ENCODE data around the gene HOXA13. TPM values are rescaled to one million over a fixed set of nuclear protein-coding genes. Genes with fewer than 3 reads are reported as not detected.

The HOXA13 gene
- total RNA-seq, 1 donor = 8.0 TPM

DNA sequence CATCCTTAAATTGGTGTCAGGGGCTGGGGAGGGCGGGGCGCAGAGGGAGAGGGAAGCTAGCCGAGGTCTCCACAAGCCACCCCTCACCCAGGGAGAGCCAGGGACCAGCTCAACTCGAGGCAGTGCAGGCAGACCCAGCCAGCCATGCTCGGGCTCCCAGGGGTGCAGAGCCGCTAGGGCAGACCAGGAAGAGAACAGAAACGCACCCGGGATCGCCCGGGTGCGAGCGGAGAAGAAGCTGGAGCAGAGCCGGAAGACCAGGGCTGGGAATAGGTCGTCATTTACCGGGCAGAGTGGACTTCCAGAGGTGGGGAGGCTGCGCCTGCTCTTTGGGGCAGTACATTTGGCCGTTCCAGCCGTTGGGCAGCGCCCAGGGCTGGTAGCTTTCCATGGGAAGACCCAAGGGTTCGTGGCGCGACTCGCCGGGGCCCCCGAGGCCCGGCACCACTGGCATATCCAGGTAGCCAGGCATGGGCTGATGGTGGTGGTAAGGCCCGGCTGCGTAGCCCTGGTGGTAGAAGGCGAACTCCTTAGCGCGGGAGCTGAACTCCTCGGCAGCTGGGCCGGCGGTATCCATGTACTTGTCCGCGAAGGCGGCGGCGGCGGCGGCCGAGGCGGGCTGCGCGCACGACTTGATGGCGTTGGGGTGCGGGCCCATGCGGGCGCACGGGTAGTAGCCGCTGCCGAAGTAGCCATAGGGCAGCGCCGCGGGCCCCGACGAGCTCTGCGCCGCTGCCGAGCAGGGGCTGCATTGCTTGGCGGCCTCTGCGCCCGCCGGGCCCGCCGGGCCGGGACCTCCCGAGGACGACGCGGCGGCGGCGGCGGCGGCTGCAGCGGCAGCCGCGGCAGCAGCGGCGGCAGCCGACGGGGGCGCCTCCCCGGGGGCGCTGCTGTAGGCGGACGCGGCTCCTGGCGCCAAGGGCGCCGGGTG lies 755 bp downstream of the HOXA13 start:
- TF ChIP-seq, protein P1, sequence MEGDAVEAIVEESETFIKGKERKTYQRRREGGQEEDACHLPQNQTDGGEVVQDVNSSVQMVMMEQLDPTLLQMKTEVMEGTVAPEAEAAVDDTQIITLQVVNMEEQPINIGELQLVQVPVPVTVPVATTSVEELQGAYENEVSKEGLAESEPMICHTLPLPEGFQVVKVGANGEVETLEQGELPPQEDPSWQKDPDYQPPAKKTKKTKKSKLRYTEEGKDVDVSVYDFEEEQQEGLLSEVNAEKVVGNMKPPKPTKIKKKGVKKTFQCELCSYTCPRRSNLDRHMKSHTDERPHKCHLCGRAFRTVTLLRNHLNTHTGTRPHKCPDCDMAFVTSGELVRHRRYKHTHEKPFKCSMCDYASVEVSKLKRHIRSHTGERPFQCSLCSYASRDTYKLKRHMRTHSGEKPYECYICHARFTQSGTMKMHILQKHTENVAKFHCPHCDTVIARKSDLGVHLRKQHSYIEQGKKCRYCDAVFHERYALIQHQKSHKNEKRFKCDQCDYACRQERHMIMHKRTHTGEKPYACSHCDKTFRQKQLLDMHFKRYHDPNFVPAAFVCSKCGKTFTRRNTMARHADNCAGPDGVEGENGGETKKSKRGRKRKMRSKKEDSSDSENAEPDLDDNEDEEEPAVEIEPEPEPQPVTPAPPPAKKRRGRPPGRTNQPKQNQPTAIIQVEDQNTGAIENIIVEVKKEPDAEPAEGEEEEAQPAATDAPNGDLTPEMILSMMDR (IDR thresholded peaks at IDR 0.05; ENCODE audit: extremely low read depth, low read depth, low read length) = no peak
- peak; percentile 91 for DNase-seq (ENCODE audit: insufficient read length, low spot score, missing footprints)
- peak overlapping the region; percentile 80 for H3K4me3 ChIP-seq (ENCODE audit: insufficient read depth, low read length)

DNA sequence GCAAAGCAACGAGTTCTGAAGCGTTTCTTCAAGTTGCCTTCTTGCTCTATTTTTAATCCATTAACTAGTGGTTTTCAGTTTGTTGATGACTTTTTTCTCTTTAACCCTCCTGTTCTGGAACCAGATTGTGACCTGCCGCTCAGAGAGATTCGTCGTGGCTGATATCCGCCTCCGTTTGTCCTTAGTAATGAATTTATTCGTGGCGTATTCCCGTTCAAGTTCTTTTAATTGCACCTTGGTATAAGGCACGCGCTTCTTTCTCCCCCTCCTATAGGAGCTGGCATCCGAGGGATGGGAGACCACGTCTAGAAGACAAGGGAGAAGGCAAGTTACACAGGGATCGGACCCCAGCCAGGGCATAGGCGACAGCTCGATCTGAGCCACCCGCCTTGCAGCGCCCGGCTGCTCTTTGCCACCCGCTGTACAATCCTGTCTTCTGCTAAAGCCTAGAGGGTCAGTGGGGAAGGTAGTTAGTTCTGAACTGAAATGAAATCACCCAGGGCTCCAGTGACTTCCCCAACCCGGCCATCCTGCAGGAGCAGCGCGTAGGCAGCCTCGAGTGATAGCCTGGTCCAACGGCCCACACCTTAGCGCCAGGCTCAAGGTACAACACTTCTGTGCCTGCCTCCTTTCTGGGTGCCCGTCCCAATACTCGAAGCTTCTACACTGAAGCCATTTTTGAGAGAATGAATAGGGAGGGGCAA lies 1.6 kb downstream of the HOXA13 start:
- peak overlapping the region; percentile 80 for H3K4me3 ChIP-seq (ENCODE audit: insufficient read depth, low read length)
- peaks cover 14% of the 10 kb centered on the region for H3K27me3 ChIP-seq (ENCODE audit: insufficient read depth, low read length)
- no peak for DNase-seq (ENCODE audit: insufficient read length, low spot score, missing footprints)
- H3K9me3 ChIP-seq (ENCODE audit: low read depth, low read length) = no peaks in the 10 kb centered on the region
- H3K79me2 ChIP-seq (ENCODE audit: insufficient read depth, low read length) = peaks cover 71% of the 10 kb centered on the region
- H2AFZ ChIP-seq (ENCODE audit: low read length) = peak overlapping the region; percentile 49
- no peaks in the 10 kb centered on the region for H3K36me3 ChIP-seq (ENCODE audit: insufficient read depth, low read length)
- TF ChIP-seq, protein P1 (IDR thresholded peaks at IDR 0.05; ENCODE audit: extremely low read depth, low read depth, low read length) = no peak
- peak overlapping the region; percentile 27 for H3K27ac ChIP-seq (ENCODE audit: low read depth, low read length)
- peaks cover 34% of the 10 kb centered on the region for H3K4me1 ChIP-seq (ENCODE audit: insufficient read depth, low read length)
- H4K20me1 ChIP-seq (ENCODE audit: insufficient read depth, low read length) = peaks cover 13% of the 10 kb centered on the region
- H3K4me2 ChIP-seq (ENCODE audit: insufficient read depth, low read length) = peak overlapping the region; percentile 96

More for the DNA sequence above, 755 bp downstream of the HOXA13 start:
- Histone ChIP-seq H3K36me3 (ENCODE audit: insufficient read depth, low read length) (no peaks in the 10 kb centered on the region), H4K20me1 (ENCODE audit: insufficient read depth, low read length) (peaks cover 13% of the 10 kb centered on the region), H3K27me3 (ENCODE audit: insufficient read depth, low read length) (peaks cover 17% of the 10 kb centered on the region), H2AFZ (ENCODE audit: low read length) (peak overlapping the region; percentile 74), H3K4me2 (ENCODE audit: insufficient read depth, low read length) (peak overlapping the region; percentile 96), H3K27ac (ENCODE audit: low read depth, low read length) (peak overlapping the region; percentile 16), H3K9me3 (ENCODE audit: low read depth, low read length) (no peaks in the 10 kb centered on the region), H3K4me1 (ENCODE audit: insufficient read depth, low read length) (peaks cover 26% of the 10 kb centered on the region), H3K79me2 (ENCODE audit: insufficient read depth, low read length) (peaks cover 69% of the 10 kb centered on the region)

DNA sequence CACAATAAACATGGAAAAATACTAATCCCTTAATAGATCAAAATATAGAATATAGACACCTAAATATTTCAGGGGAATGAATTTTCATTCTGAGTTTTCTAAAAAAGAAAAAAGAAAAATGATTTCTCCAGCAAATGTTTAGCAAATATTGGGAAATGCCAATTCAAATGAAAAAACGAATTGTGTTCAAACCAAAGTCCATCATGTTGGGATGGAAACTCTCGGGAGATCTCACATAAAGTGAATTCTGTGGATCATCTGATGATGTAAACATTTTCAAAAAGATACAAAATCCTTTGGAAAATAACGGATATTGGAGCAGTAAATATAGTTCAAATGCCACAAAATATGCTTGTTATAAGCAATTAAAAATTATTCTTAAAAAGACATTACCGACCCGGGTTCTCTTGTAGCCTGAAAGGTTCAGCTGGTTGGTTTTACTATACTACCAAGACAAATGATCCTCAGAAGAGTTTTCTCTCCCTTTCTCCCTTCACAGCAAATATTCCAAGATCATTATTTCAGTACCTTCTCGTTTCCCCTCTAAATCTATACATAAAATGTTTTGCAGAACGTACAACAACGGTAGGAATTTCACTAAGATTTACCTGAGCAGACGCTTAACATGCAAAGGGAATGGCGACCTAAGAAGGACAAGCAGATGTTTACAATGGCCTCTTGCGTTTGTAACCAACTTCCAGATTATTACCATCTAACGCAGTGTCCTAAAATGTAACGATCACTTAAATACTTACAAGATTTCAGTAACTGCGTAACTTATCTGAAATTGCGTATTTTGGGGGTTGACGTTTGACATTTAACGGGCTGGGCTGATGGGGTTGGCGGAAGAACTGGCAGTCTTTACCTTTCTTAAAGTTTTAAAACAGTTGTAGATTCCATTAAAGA lies 2.5 kb downstream of the HOXA13 start:
- H3K27ac ChIP-seq (ENCODE audit: low read depth, low read length) = peak overlapping the region; percentile 27
- DNase-seq (ENCODE audit: insufficient read length, low spot score, missing footprints) = no peak

More for the DNA sequence above, 2.5 kb downstream of the HOXA13 start:
- peaks cover 13% of the 10 kb centered on the region for H4K20me1 ChIP-seq (ENCODE audit: insufficient read depth, low read length)
- H2AFZ ChIP-seq (ENCODE audit: low read length) = peak overlapping the region; percentile 2
- peaks cover 14% of the 10 kb centered on the region for H3K27me3 ChIP-seq (ENCODE audit: insufficient read depth, low read length)
- peaks cover 38% of the 10 kb centered on the region for H3K4me1 ChIP-seq (ENCODE audit: insufficient read depth, low read length)
- H3K4me2 ChIP-seq (ENCODE audit: insufficient read depth, low read length) = peak overlapping the region; percentile 96
- TF ChIP-seq, protein P1 (IDR thresholded peaks at IDR 0.05; ENCODE audit: extremely low read depth, low read depth, low read length) = no peak
- H3K4me3 ChIP-seq (ENCODE audit: insufficient read depth, low read length) = peak overlapping the region; percentile 80
- no peaks in the 10 kb centered on the region for H3K36me3 ChIP-seq (ENCODE audit: insufficient read depth, low read length)
- no peaks in the 10 kb centered on the region for H3K9me3 ChIP-seq (ENCODE audit: low read depth, low read length)
- peaks cover 78% of the 10 kb centered on the region for H3K79me2 ChIP-seq (ENCODE audit: insufficient read depth, low read length)

Data from osteoblast (primary cell).